ENCODE results near the gene TXNRD2.

DNA sequence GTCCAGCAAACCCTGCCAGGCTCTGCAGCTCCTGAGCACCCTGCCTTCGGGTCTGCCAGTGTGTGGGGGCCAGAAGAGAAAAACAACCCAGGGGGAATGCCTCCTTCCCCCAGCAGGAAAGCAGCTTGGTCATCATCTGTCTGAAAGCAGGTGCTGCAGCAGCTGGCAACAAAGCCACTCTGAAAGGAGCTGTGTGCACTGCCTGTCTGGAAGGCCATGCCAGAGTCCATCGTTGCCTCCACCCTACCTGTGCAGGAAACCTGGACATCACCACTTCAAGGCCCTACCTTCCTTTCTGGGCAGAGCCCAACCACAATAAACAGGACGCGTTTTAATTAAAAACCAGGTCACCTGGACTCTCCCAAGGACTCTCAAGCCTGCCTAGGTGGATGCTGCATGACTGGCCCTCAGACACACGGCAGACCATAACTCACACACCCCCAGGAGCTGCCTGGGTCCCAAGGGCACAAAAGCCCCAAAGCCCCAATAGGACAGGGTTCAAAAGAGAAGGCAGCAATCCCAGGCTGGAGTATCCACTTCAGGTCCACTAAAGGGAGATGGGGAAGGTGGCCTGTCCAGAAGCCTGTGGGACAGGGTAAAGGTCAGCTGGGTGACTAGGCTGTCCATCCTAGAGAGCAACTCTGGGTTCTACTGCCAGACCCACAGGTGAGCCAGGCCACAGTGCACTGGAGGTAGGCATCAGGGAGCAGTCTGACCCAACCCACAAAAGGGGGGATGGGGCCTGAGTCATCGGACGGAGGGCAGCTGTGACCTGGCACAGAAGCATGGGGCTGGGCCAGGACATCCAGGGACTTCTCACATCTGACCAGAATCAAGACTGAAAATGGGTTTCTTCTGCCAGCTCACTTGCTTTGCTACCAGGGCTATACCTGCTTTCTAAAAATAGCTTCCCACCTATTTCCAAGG lies 93.1 kb downstream of the TXNRD2 start:
- TF ChIP-seq, protein P1, sequence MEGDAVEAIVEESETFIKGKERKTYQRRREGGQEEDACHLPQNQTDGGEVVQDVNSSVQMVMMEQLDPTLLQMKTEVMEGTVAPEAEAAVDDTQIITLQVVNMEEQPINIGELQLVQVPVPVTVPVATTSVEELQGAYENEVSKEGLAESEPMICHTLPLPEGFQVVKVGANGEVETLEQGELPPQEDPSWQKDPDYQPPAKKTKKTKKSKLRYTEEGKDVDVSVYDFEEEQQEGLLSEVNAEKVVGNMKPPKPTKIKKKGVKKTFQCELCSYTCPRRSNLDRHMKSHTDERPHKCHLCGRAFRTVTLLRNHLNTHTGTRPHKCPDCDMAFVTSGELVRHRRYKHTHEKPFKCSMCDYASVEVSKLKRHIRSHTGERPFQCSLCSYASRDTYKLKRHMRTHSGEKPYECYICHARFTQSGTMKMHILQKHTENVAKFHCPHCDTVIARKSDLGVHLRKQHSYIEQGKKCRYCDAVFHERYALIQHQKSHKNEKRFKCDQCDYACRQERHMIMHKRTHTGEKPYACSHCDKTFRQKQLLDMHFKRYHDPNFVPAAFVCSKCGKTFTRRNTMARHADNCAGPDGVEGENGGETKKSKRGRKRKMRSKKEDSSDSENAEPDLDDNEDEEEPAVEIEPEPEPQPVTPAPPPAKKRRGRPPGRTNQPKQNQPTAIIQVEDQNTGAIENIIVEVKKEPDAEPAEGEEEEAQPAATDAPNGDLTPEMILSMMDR (conservative IDR thresholded peaks at IDR 0.05): no peak
- no peak for TF ChIP-seq ZFX (IDR thresholded peaks at IDR 0.05)

Data from C4-2B (cell line).